Mesothelial cell of epicardium (in vitro differentiated cells): ENCODE data around the gene ZNF736. TPM values are rescaled to one million over a fixed set of nuclear protein-coding genes. Genes with fewer than 3 reads are reported as not detected.
"Not testable (repeated sequence)": the region's sequence is repeated elsewhere in the genome, so short reads cannot be mapped to it uniquely, and the experiment has no call there.

ENCODE experiments used
- DNase-seq, 2 experiments: peaks; one replicate each; pipeline ENCODE4 v3.0.0; 2021; ENCODE audit warnings: low spot score in 2 of 2; ENCODE audit not compliant: unreplicated experiment in 2 of 2
- H3K27ac Mint-ChIP-seq: 2 replicates; pipeline ENCODE4 v1.8.0; 2021; ENCODE audit warnings: mixed read lengths
- H3K27me3 Mint-ChIP-seq: 2 replicates; pipeline ENCODE4 v1.8.0; 2021; ENCODE audit warnings: low read depth, mixed read lengths
- H3K36me3 Mint-ChIP-seq: 2 replicates; pipeline ENCODE4 v1.8.0; 2021; ENCODE audit warnings: mixed read lengths
- H3K4me1 Mint-ChIP-seq: 2 replicates; pipeline ENCODE4 v1.8.0; 2021; ENCODE audit warnings: mixed read lengths
- H3K4me3 Mint-ChIP-seq: 2 replicates; pipeline ENCODE4 v1.8.0; 2021; ENCODE audit warnings: mild to moderate bottlenecking, moderate library complexity, mixed read lengths
- H3K9me3 Mint-ChIP-seq: 2 replicates; pipeline ENCODE4 v1.8.0; 2021; ENCODE audit warnings: mixed read lengths
- total RNA-seq: library from RNA; stranded (reverse); gene quantifications from 3 replicates; pipeline ENCODE4 v1.2.1, GENCODE V29; 2021
- TF ChIP-seq, protein P1 (sequence below): fragments of 200-600 bp; sonication (generic); IDR thresholded peaks from one replicate; pipeline ENCODE4 v1.5.0; 2021; ENCODE audit warnings: antibody characterized with exemption; ENCODE audit not compliant: unreplicated experiment

Gene ZNF736
- total RNA-seq, result not detected in 3 replicates

DNA sequence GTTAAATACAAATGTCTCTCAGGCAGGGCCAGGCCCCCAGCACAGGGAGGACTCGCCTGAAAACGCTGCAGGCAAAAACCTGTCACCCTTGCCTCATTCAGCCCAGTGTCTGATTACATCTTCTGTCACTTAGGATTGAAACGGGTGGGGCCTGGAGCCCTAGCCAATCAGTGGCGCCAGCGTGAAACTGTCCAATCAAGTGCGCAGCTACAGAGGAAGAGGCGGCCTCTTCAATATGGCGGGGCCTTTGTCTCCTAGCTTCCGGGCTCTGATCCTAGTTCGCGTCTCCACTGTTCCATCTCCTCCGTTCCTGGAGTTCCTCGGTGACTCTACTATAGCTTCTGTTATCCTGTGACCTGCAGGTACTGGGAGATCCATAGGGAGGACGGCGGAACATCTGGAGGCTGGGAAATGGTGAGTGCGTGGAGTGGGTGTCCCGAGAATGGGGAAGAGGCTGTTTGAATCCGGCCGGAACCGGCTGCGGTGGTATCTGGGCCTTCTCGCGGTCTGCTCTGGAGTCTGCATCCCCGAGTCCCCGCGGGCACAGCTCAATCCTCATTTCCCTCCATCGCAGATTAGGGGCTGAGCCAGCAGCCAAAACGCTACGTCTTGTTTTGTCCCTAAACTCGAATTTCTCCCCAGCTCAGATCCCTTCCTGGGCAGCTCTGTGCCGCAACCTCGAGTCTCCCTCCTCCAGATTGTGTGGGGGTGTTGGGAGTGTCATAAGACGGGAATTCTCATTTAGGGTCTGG is at the start of gene ZNF736:
Gene ZNF736, plus strand, starts transcription at position 222 of the 752 bp plus-strand sequence. Its CDS starts 190 bp downstream, at position 412.
- Mint-ChIP-seq H3K4me1 (no peaks in the 10 kb centered on the region), H3K27ac (no peak within 1 kb of the TSS), H3K4me3 (no peak within 1 kb of the TSS), H3K9me3 (peaks cover 46% of the 10 kb centered on the region), H3K27me3 (no peaks in the 10 kb centered on the region), H3K36me3 (no peaks in the 10 kb centered on the region)
- DNase-seq, result no peak
- TF ChIP-seq, protein P1, sequence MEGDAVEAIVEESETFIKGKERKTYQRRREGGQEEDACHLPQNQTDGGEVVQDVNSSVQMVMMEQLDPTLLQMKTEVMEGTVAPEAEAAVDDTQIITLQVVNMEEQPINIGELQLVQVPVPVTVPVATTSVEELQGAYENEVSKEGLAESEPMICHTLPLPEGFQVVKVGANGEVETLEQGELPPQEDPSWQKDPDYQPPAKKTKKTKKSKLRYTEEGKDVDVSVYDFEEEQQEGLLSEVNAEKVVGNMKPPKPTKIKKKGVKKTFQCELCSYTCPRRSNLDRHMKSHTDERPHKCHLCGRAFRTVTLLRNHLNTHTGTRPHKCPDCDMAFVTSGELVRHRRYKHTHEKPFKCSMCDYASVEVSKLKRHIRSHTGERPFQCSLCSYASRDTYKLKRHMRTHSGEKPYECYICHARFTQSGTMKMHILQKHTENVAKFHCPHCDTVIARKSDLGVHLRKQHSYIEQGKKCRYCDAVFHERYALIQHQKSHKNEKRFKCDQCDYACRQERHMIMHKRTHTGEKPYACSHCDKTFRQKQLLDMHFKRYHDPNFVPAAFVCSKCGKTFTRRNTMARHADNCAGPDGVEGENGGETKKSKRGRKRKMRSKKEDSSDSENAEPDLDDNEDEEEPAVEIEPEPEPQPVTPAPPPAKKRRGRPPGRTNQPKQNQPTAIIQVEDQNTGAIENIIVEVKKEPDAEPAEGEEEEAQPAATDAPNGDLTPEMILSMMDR, result no peak

DNA sequence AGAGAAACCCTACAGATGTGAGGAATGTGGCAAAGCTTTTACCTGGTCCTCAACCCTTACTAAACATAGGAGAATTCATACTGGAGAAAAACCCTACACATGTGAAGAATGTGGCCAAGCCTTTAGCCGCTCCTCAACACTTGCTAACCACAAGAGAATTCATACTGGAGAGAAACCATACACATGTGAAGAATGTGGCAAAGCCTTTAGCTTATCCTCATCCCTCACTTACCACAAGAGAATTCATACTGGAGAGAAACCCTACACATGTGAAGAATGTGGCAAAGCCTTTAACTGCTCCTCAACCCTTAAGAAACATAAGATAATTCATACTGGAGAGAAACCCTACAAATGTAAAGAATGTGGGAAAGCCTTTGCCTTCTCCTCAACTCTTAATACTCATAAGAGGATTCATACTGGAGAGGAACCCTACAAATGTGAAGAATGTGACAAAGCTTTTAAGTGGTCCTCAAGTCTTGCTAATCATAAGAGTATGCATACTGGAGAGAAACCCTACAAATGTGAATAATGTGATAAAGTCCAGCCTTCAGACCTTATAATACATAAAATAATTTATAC is 47.3 kb upstream of the ZNF736 start:
- H3K27ac Mint-ChIP-seq, result no peak overlapping the region
- no peak overlapping the region for H3K4me3 Mint-ChIP-seq
- no peaks in the 10 kb centered on the region for H3K27me3 Mint-ChIP-seq
- H3K9me3 Mint-ChIP-seq, result peaks cover 41% of the 10 kb centered on the region
- TF ChIP-seq, protein P1, result no peak
- no peaks in the 10 kb centered on the region for H3K4me1 Mint-ChIP-seq
- H3K36me3 Mint-ChIP-seq, result no peaks in the 10 kb centered on the region
- no peak for DNase-seq

GRCh38 chr7:64277630-64278029 is 36.1 kb upstream of the ZNF736 start:
- Mint-ChIP-seq H3K4me1 (no peaks in the 10 kb centered on the region), H3K27ac (no peak overlapping the region), H3K36me3 (no peaks in the 10 kb centered on the region), H3K27me3 (no peaks in the 10 kb centered on the region), H3K4me3 (no peak overlapping the region), H3K9me3 (peaks cover 50% of the 10 kb centered on the region)
- no peak for DNase-seq
- TF ChIP-seq, protein P1, result no peak

GRCh38 chr7:64294701-64295420 is 18.9 kb upstream of the ZNF736 start:
- H3K4me1 Mint-ChIP-seq, result no peaks in the 10 kb centered on the region

GRCh38 chr7:64297418-64297817 is 16.3 kb upstream of the ZNF736 start:
- not testable (repeated sequence) for DNase-seq, H3K27me3 Mint-ChIP-seq, H3K4me1 Mint-ChIP-seq, H3K27ac Mint-ChIP-seq, H3K36me3 Mint-ChIP-seq, H3K4me3 Mint-ChIP-seq
- peaks cover 86% of the 10 kb centered on the region for H3K9me3 Mint-ChIP-seq

More at GRCh38 chr7:64294701-64295420, 18.9 kb upstream of the ZNF736 start:
- Mint-ChIP-seq H3K36me3 (no peaks in the 10 kb centered on the region), H3K4me3 (no peak overlapping the region), H3K27ac (no peak overlapping the region), H3K27me3 (no peaks in the 10 kb centered on the region), H3K9me3 (peaks cover 90% of the 10 kb centered on the region)
- DNase-seq, result no peak
- TF ChIP-seq, protein P1, result no peak
